Measurements from ENCODE around the gene GDPGP1. TPM values are rescaled to one million over a fixed set of nuclear protein-coding genes. Genes with fewer than 3 reads are reported as not detected.

GDPGP1 gene
- total and polyA plus RNA-seq, 2 of the 4 experiments (the other 2 are of a cell fraction), result 2.3 to 4.1 TPM

DNA sequence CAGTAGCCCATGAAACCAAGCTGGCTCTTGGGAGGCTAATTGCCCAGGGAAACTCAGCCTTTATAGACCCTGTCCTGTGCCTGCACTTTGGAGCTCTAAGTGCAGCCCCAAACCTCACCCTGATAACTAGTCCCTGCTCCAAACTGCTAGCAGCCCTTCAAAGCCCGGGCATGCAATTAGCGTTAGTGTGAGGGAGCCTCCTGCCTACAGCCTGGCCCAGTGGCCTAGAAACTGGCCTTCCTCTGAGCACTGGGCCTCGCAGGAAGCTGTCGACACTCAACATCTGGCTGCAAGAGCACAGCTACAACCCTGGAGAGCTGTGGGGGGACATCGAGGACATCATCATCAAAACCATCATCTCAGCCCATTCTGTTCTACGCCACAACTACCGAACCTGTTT is 23.8 kb downstream of the GDPGP1 start:
- Histone ChIP-seq H3K4me1 (ENCODE audit: control insufficient read depth, insufficient read depth, low read length) (no peaks in the 10 kb centered on the region), H3K4me2 (ENCODE audit: low read depth, low read length) (no peak overlapping the region), H4K8ac (ENCODE audit: low read depth in 2 of 2, low read length in 2 of 2) (no peak overlapping the region), H3K4ac (ENCODE audit: low read depth, low read length) (no peak overlapping the region), H2AK9ac (replicated peaks; ENCODE audit: low read depth, low read length, poor library complexity) (peak overlapping the region; percentile 19), H2AK5ac (ENCODE audit: low read depth, low read length) (no peak overlapping the region), H3K18ac (ENCODE audit: low read depth, low read length) (no peak overlapping the region), H3K79me1 (ENCODE audit: low read depth in 1 of 2, low read length in 2 of 2) (no peaks in the 10 kb centered on the region), H2BK120ac (ENCODE audit: low read depth, low read length) (no peak overlapping the region), H3K23ac (ENCODE audit: low read depth, low read length) (no peak overlapping the region), H3K36me3 (ENCODE audit: control insufficient read depth, insufficient read depth, low read length) (no peaks in the 10 kb centered on the region), H3K56ac (ENCODE audit: extremely low read depth, insufficient read depth, low read length) (no peak overlapping the region), H3K27ac (ENCODE audit: insufficient read depth, low read length) (no peak overlapping the region), H3K27me3 (ENCODE audit: control insufficient read depth, insufficient read depth, low read length) (peaks cover 13% of the 10 kb centered on the region), H4K5ac (ENCODE audit: low read depth, low read length) (no peak overlapping the region), H2BK20ac (ENCODE audit: low read depth, low read length) (no peak overlapping the region), H2BK15ac (ENCODE audit: low read depth, low read length) (no peak overlapping the region), H2AFZ (replicated peaks; ENCODE audit: low read length, poor library complexity) (no peak overlapping the region), H3K4me3 (ENCODE audit: insufficient read depth, low read depth, low read length) (no peak overlapping the region), H2BK5ac (ENCODE audit: low read depth, low read length, poor library complexity, severe bottlenecking) (no peak overlapping the region), H3K9me3 (ENCODE audit: control insufficient read depth, insufficient read depth, low read length) (no peaks in the 10 kb centered on the region), H3K9me1 (ENCODE audit: insufficient read depth, low read length) (no peaks in the 10 kb centered on the region), H3K14ac (replicated peaks; ENCODE audit: low read depth, low read length) (no peak overlapping the region), H4K20me1 (ENCODE audit: insufficient read depth, low read length) (no peaks in the 10 kb centered on the region), H4K91ac (ENCODE audit: insufficient read depth, low read depth, low read length) (no peak overlapping the region), H3K9ac (ENCODE audit: low read depth, low read length) (no peak overlapping the region)
- no TSS peak for BruUV-seq (replicated peaks)
- WGBS, 2 experiments (ENCODE audit: extremely low coverage in 2 of 2, insufficient read length in 1 of 2), result no CpG with 5 or more reads among the region's 7 CpGs
- in situ Hi-C loops (cut with MboI; ENCODE audit: low sequenced_read_pairs) (no loop called here), dilution Hi-C loops (cut with HindIII; ENCODE audit: low sequenced_read_pairs, unreplicated experiment) (no loop called here), intact Hi-C loops (cut with micrococcal nuclease) (no loop called here)
- ChIA-PET POLR2A (ENCODE audit: unreplicated experiment) (no interaction called here), CTCF (no interaction called here)
- DNase-seq (no peak), ATAC-seq (ENCODE audit: low read depth) (no peak)
- TF ChIP-seq RFX5 (IDR thresholded peaks at IDR 0.05; ENCODE audit: low read depth, low read length) (no peak), BHLHE40 (IDR thresholded peaks at IDR 0.05; ENCODE audit: low read depth, low read length) (no peak), RCOR1 (IDR thresholded peaks at IDR 0.05; ENCODE audit: insufficient replicate concordance, low read length) (no peak), MAZ (IDR thresholded peaks at IDR 0.05; ENCODE audit: borderline replicate concordance, low read depth, low read length) (no peak), POLR2A (IDR thresholded peaks at IDR 0.05; ENCODE audit: low read depth, low read length) (no peak), RAD21 (IDR thresholded peaks at IDR 0.05; ENCODE audit: low read length) (no peak), CHD1 (IDR thresholded peaks at IDR 0.05; ENCODE audit: low read depth, low read length) (no peak), NFE2L2 (IDR thresholded peaks at IDR 0.05; ENCODE audit: low read depth, low read length) (no peak), MAFK (IDR thresholded peaks at IDR 0.05; ENCODE audit: low read depth, low read length) (no peak), MXI1 (IDR thresholded peaks at IDR 0.05; ENCODE audit: borderline replicate concordance, low read depth, low read length) (no peak), CEBPB (IDR thresholded peaks at IDR 0.05; ENCODE audit: low read depth, low read length) (no peak), FOS (IDR thresholded peaks at IDR 0.05; ENCODE audit: low read depth, low read length) (no peak), SMC3 (IDR thresholded peaks at IDR 0.05; ENCODE audit: low read depth, low read length) (no peak)
- TF ChIP-seq, protein P1, sequence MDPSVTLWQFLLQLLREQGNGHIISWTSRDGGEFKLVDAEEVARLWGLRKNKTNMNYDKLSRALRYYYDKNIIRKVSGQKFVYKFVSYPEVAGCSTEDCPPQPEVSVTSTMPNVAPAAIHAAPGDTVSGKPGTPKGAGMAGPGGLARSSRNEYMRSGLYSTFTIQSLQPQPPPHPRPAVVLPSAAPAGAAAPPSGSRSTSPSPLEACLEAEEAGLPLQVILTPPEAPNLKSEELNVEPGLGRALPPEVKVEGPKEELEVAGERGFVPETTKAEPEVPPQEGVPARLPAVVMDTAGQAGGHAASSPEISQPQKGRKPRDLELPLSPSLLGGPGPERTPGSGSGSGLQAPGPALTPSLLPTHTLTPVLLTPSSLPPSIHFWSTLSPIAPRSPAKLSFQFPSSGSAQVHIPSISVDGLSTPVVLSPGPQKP (IDR thresholded peaks at IDR 0.05; ENCODE audit: borderline replicate concordance, low read depth, low read length), result no peak
- TF ChIP-seq, protein P2, sequence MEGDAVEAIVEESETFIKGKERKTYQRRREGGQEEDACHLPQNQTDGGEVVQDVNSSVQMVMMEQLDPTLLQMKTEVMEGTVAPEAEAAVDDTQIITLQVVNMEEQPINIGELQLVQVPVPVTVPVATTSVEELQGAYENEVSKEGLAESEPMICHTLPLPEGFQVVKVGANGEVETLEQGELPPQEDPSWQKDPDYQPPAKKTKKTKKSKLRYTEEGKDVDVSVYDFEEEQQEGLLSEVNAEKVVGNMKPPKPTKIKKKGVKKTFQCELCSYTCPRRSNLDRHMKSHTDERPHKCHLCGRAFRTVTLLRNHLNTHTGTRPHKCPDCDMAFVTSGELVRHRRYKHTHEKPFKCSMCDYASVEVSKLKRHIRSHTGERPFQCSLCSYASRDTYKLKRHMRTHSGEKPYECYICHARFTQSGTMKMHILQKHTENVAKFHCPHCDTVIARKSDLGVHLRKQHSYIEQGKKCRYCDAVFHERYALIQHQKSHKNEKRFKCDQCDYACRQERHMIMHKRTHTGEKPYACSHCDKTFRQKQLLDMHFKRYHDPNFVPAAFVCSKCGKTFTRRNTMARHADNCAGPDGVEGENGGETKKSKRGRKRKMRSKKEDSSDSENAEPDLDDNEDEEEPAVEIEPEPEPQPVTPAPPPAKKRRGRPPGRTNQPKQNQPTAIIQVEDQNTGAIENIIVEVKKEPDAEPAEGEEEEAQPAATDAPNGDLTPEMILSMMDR (conservative IDR thresholded peaks at IDR 0.05; ENCODE audit: low read depth, low read length), result no peak
